GM12873 (cell line): ENCODE results near the gene ADARB2.

Experiments used
- CTCF ChIP-seq: IDR thresholded peaks from 2 replicates; pipeline ENCODE4 v1.5.1; 2012; ENCODE audit warnings: low read depth, mild to moderate bottlenecking, moderate library complexity, low read length, control low read depth; ENCODE audit not compliant: insufficient read depth; ENCODE audit errors: missing control alignments

Gene ADARB2

GRCh38 chr10:1297566-1298301 is 439.6 kb downstream of the ADARB2 start:
- no peak for TF ChIP-seq CTCF

- TF ChIP-seq CTCF: no peak
Measured at GRCh38 chr10:1295756-1296480, 441.4 kb downstream of the ADARB2 start.

- no peak for TF ChIP-seq CTCF
Measured at GRCh38 chr10:1294748-1295147, 442.6 kb downstream of the ADARB2 start.

GRCh38 chr10:1293636-1294435 is 443.5 kb downstream of the ADARB2 start:
- no peak for TF ChIP-seq CTCF

- no peak for TF ChIP-seq CTCF
Measured at GRCh38 chr10:1293157-1293556, 444.2 kb downstream of the ADARB2 start.

GRCh38 chr10:1292611-1293031 is 444.7 kb downstream of the ADARB2 start:
- no peak for TF ChIP-seq CTCF
